Activated naive CD8-positive, alpha-beta T cell treated with anti-CD3 and anti-CD28 coated beads, Interleukin-2, amount 50 U/mL, for 24 hours (primary cell): ENCODE data around the gene MYO3B.

Experiments
- ATAC-seq: fragments of 150-1000 bp; cut with Tn5 transposase; one replicate; pipeline ENCODE4 v1.10.0; 2021
- DNase-seq: peaks from one replicate; pipeline ENCODE4 v3.0.0; 2021
- H3K27ac Mint-ChIP-seq: one replicate; pipeline ENCODE4 v1.8.0; 2021; ENCODE audit warnings: mild to moderate bottlenecking, mixed read lengths
- H3K27me3 Mint-ChIP-seq: one replicate; pipeline ENCODE4 v1.8.0; 2021; ENCODE audit warnings: mixed read lengths
- H3K36me3 Mint-ChIP-seq: one replicate; pipeline ENCODE4 v1.8.0; 2021; ENCODE audit warnings: low read depth, mixed read lengths
- H3K4me1 Mint-ChIP-seq: one replicate; pipeline ENCODE4 v1.8.0; 2021; ENCODE audit warnings: mixed read lengths
- H3K4me3 Mint-ChIP-seq: one replicate; pipeline ENCODE4 v1.8.0; 2021; ENCODE audit warnings: mild to moderate bottlenecking, moderate library complexity, mixed read lengths
- H3K9me3 Mint-ChIP-seq: one replicate; pipeline ENCODE4 v1.8.0; 2021; ENCODE audit warnings: mixed read lengths

The MYO3B gene

DNA sequence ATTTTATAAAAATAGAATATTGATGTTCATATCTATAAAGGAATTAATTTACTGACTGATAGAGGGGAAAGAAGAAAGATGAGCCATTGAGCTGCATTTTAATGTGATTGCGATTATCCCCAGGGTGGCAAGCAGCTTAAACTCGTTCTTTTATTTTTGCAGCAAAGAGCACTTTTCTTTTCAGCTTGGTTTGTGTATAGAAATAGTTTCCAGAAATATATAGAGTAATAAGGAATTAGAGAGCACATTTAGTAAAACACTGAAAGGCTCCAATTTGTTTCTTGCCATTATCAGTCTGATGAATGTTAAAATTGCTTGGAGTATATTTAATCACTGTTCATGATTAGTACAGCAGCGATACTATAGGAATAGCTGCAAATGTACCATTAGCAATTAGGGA is 119.5 kb downstream of the MYO3B start:
- H3K27ac Mint-ChIP-seq: no peak overlapping the region
- ATAC-seq (no peak), DNase-seq (no peak)
- H3K36me3 Mint-ChIP-seq: no peaks in the 10 kb centered on the region
- no peaks in the 10 kb centered on the region for H3K4me1 Mint-ChIP-seq
- no peak overlapping the region for H3K4me3 Mint-ChIP-seq
- peaks cover 5% of the 10 kb centered on the region for H3K9me3 Mint-ChIP-seq
- H3K27me3 Mint-ChIP-seq: peaks cover 12% of the 10 kb centered on the region

DNA sequence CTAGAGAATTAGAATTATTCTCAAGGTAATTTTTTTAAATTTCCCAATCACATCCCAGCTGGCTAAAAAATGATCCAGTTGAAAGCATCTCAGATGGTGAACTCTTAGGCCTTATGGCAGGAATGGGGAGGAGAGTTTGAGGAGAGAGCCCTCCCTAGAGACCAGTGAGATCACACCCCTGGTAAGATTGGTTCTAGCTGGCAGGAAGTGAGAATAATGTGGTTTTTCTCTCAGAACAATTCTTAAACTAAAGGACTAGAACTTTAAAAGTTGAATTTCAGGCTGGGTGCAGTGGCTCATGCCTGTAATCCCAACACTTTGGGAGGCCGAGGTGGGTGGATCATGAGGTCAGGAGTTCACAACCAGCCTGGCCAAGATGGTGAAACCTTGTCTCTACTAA is 120.2 kb downstream of the MYO3B start:
- no peak for ATAC-seq
- peaks cover 5% of the 10 kb centered on the region for H3K9me3 Mint-ChIP-seq
- no peaks in the 10 kb centered on the region for H3K4me1 Mint-ChIP-seq
- DNase-seq: no peak
- H3K27ac Mint-ChIP-seq: no peak overlapping the region
- no peaks in the 10 kb centered on the region for H3K36me3 Mint-ChIP-seq
- peaks cover 13% of the 10 kb centered on the region for H3K27me3 Mint-ChIP-seq
- H3K4me3 Mint-ChIP-seq: no peak overlapping the region

DNA sequence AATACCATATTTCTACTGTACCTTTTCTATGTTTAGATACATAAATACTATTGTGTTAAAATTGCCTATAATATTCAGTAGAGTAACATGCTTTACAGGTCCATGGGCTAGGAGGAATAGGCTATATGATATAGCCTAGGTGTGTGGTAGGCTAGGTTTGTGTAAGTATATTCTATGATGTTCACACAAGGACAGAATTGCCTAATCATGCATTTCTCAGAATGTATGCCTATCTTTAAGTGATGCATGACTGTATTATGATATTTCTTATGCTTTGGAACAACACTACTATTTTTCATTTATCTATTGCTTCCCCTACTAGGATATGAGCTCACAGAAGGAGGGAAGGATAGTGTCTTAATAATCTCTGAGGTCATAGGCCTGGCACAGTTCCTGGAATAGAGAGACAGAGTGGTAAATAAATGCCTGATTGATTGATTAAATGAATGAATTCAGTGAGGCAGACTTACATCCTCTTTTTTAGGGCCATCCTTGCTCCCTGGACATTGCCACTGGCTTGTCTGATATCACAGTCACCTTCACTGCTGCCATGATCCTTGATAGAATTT is 121.0 kb downstream of the MYO3B start:
- Mint-ChIP-seq H3K27ac (no peak overlapping the region), H3K27me3 (peaks cover 13% of the 10 kb centered on the region), H3K36me3 (no peaks in the 10 kb centered on the region), H3K4me3 (no peak overlapping the region), H3K4me1 (no peaks in the 10 kb centered on the region), H3K9me3 (peaks cover 5% of the 10 kb centered on the region)
- no peak for DNase-seq
- ATAC-seq: no peak

DNA sequence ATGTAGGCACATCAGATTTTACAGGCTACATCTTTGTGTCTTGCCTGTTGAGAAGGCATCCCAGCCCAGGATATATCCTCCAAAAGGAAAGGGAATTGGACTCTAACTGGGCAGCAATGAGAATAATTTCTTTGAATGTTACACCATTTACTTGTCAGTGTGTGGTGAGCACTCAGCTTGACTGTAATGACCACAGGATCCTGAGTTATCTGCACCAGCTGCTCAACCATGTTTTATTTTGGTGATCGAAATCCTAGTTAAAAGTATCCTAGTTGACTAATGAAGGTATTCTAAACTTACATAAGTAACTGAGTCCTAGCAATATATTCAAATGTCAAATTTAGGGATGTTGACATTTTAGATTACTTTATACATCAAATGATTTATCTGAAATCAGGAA is 123.0 kb downstream of the MYO3B start:
- no peaks in the 10 kb centered on the region for H3K4me1 Mint-ChIP-seq
- H3K27ac Mint-ChIP-seq: no peak overlapping the region
- H3K36me3 Mint-ChIP-seq: no peaks in the 10 kb centered on the region
- ATAC-seq (no peak), DNase-seq (no peak)
- peaks cover 3% of the 10 kb centered on the region for H3K9me3 Mint-ChIP-seq
- H3K4me3 Mint-ChIP-seq: no peak overlapping the region
- peaks cover 7% of the 10 kb centered on the region for H3K27me3 Mint-ChIP-seq

DNA sequence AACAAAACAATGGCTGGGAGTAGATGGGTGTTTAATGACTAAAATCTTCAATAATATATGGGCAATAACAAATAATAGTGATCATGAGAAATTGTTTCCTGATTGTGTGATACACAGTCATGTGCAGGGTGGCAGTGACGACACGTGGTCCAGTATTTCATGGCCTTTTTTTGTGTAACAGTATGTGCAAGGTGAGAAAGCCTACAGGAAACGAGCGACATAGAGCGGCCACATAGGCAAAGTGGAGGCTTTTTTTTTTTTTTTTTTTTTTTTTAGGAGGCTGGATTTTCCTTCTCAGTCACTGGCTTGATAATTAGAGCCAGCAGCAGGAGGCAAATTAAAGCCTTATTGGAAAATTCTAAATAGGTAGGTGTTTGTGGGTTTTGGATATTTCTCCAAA is 123.7 kb downstream of the MYO3B start:
- Mint-ChIP-seq H3K27me3 (peaks cover 10% of the 10 kb centered on the region), H3K4me1 (no peaks in the 10 kb centered on the region), H3K27ac (no peak overlapping the region), H3K36me3 (no peaks in the 10 kb centered on the region), H3K4me3 (no peak overlapping the region), H3K9me3 (no peaks in the 10 kb centered on the region)
- ATAC-seq (no peak), DNase-seq (no peak)

DNA sequence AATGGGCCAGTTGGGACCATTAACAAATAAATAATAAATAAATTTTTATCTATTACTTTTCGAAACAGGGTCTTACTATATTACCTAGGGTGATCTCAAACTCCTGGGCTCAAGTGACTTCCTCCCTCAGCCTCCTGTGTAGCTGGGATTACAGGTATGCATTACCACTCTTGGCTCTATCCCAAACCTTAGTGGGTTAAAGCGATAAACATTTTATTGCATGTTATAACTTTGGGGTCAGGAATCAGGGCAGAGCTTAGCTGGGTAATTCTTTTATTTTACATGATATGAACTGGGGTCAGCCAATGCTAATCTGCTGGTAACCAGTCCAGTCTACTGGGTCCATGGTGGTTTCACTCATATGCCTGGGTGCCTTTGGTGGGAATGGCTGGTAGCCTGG is 127.8 kb downstream of the MYO3B start:
- Mint-ChIP-seq H3K4me1 (no peaks in the 10 kb centered on the region), H3K4me3 (no peak overlapping the region), H3K9me3 (no peaks in the 10 kb centered on the region), H3K27ac (no peak overlapping the region), H3K36me3 (no peaks in the 10 kb centered on the region), H3K27me3 (peaks cover 12% of the 10 kb centered on the region)
- DNase-seq (no peak), ATAC-seq (no peak)

DNA sequence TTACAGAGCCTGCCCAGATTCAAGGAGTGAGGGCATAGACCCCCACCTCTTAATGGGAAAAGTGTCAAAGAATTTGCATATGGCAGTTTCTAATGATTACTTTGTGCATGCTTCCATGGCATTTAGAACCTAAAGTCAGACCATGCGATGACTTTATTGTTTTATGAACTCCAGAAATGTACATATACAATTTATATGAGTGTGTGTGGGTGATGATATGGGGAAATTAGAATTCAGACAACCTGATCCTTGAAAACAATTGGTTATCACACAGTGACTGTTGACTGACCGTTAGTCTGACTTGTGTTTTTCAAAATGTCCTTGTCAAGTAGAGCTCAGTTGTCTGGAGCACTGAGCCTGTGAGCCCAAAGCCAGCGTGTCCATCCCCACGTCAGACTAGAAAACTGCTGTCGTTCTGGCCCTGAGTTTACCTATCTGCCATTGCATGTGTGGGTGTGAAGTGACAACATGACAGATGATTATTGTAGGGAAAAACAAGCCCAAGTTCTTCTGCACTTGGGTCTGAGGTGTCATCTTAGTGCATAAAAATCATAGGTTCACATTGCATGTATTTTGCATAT is 128.4 kb downstream of the MYO3B start:
- Mint-ChIP-seq H3K36me3 (no peaks in the 10 kb centered on the region), H3K4me3 (no peak overlapping the region), H3K4me1 (no peaks in the 10 kb centered on the region), H3K27me3 (peaks cover 13% of the 10 kb centered on the region), H3K9me3 (no peaks in the 10 kb centered on the region), H3K27ac (no peak overlapping the region)
- no peak for DNase-seq
- no peak for ATAC-seq

DNA sequence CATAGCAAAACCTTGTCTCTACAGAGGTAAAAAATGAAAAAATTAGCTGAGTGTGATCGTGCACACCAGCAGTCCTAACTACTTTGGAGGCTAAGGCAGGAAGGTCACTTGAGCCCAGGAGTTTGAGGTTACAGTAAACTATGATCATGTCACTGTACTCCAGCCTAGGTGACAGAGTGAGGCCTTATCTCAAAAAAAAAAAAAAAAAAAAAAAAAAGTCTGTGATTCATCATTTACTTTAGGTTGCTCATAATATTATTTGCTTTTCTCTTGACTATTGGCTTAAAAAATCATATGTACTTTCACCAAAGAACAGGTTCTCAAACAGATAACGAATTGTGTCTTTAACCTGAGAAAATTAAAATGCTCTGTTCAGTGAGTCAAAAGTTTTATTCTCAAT is 129.1 kb downstream of the MYO3B start:
- no peaks in the 10 kb centered on the region for H3K36me3 Mint-ChIP-seq
- H3K4me1 Mint-ChIP-seq: no peaks in the 10 kb centered on the region
- ATAC-seq (no peak), DNase-seq (no peak)
- peaks cover 14% of the 10 kb centered on the region for H3K27me3 Mint-ChIP-seq
- H3K9me3 Mint-ChIP-seq: no peaks in the 10 kb centered on the region
- H3K4me3 Mint-ChIP-seq: no peak overlapping the region
- H3K27ac Mint-ChIP-seq: no peak overlapping the region

DNA sequence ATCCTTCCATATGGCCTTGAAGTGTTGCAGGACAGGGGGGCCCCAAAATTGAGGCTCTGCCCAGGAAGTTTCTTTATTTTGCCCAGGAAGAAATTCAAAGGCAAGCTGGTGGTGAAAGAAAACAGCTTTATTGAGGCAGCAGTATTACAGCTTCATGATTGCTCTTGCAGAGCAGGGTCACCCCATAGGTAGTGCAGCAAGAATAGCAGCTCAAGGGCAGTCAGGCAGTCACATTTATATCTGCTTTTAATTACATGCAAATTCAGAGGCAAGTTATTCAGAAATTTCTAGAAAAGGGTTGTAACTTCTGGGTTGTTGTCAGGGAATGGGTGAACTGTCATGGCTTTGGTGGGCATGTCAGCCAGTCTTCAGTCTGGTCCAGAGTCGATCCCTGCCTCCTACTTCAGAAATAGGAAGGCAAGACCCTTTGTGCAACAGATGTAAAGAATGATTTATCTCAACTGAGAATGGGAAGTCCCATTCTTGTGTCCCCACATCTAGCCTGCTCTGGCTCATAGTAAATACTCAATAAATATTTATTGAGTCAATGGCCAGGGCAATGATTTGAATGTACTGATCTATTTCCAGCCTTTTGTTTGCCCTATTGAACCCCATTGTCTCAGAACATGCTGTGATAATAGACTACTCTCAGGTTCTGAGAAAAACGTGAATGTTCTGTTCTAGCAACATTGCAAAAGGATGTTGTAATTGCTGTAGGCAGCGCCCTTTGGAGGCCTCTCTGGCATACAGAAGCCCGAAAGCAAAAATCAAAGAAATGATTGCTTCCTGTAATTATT is 129.8 kb downstream of the MYO3B start:
- ATAC-seq (no peak), DNase-seq (no peak)
- Mint-ChIP-seq H3K4me1 (no peaks in the 10 kb centered on the region), H3K27me3 (peaks cover 13% of the 10 kb centered on the region), H3K4me3 (no peak overlapping the region), H3K36me3 (no peaks in the 10 kb centered on the region), H3K27ac (no peak overlapping the region), H3K9me3 (no peaks in the 10 kb centered on the region)

DNA sequence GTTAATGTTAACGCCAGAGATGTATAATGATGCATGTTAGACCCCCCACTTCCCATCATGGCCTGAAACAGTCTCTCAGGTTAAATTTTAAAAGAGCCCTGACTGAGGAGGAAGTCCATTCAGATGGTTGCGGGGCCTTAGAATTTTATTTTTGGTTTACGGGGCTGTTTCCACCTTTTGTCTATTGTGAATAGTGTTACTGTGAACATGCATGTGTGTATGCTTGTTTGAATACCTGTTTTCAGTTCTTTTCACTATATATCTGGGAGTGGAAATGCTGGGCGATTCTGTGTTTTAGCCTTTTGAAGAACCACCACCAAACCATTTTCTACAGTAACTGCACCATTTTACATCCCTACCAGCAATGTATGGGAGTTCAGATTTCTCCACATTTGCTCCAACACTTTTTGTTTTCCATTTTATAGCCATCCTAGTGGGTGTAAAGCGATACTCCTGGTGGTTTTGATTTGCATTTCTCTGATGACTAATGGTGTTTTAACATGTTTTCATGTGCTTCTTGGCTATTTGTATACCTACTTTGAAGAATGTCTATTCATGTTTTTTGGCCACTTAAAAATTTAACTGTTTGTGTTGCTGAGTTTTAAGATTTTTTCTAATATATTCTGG is 133.0 kb downstream of the MYO3B start:
- Mint-ChIP-seq H3K27ac (no peak overlapping the region), H3K27me3 (peaks cover 21% of the 10 kb centered on the region), H3K4me3 (no peak overlapping the region), H3K36me3 (no peaks in the 10 kb centered on the region), H3K9me3 (no peaks in the 10 kb centered on the region), H3K4me1 (peaks cover 2% of the 10 kb centered on the region)
- DNase-seq: no peak
- no peak for ATAC-seq

DNA sequence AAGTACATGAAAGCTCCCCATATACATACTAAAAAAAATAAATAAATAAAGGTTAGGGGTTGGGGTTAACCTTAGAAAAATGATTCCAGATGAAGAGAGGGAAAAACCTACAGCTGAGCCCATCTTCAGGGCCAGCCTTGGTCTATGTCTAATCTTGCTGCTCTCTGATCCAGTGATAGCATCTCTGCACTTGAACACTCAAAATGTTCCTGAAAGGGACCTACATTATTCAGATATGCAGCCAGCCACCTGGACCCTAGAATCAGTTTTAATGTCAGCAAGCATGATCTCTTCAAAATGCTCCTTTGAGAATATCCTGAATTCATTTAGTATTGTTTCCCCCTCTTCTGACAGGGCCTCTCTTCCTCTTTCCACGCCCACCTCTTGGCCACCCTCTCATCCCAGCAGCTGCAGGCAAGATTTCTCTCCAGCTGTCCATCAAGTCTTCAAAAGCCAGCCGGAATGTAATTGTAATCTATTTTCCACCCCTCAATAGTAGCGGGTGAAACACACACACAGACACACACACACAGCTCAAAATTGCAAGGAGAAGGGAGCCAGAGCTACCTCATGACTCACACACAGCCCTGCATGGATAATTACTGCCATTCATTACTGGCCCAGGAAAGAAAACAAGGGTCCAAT is 135.5 kb downstream of the MYO3B start:
- no peak overlapping the region for H3K27ac Mint-ChIP-seq
- no peak for DNase-seq
- H3K27me3 Mint-ChIP-seq: peaks cover 16% of the 10 kb centered on the region
- H3K9me3 Mint-ChIP-seq: no peaks in the 10 kb centered on the region
- H3K36me3 Mint-ChIP-seq: no peaks in the 10 kb centered on the region
- no peak overlapping the region for H3K4me3 Mint-ChIP-seq
- ATAC-seq: no peak
- peaks cover 2% of the 10 kb centered on the region for H3K4me1 Mint-ChIP-seq

DNA sequence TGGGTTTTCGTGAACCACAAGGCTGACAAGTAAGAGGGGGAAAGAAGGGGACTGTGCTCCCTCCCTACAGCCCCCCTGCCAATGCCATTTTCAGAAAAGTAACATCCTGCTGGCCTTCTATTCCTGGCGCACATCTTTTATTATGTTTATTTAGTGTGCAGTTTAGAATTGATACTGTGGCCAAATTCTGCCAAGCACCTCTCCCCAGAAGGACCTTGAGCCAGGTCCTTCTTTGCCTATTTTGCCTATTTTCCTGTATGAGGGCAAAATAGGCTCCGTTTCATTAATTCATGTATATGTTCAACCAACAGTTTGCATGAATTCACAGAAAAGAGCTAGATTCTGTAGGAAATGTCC is 136.0 kb downstream of the MYO3B start:
- Mint-ChIP-seq H3K4me1 (peaks cover 2% of the 10 kb centered on the region), H3K36me3 (no peaks in the 10 kb centered on the region), H3K27me3 (peaks cover 14% of the 10 kb centered on the region), H3K27ac (no peak overlapping the region), H3K4me3 (no peak overlapping the region), H3K9me3 (no peaks in the 10 kb centered on the region)
- ATAC-seq: no peak
- DNase-seq: no peak

DNA sequence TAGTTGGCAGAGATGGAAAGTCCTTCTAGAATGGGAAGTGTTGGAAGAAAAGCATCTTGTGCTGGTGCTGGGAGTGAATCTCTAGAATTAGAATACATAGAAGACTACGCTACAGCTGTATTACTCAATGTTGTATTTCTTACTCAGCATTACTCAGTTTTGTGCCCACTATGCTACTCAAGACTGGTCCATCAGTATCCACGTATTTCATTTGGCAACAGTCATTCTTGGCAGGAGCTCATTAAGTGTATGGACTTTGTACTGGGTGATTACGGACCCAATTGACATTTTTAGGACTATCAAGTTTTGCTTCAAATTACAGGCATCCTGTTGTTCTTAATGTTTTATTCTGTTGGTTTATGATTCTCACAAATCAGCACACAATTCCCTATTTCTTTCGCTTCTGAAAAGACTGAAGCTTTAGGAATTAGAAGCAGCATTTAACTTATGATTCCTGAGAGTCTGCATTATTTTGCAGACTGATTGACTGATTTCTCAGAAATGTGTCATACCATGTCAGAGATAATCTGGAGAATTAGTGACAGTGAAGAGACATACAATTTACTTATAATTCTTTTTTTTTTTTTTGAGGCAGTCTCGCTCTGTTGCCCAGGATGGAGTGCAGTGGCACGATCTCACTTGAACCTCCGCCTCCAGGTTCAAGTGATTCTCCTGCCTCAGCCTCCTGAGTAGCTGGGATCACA is 136.9 kb downstream of the MYO3B start:
- no peak overlapping the region for H3K4me3 Mint-ChIP-seq
- peaks cover 2% of the 10 kb centered on the region for H3K4me1 Mint-ChIP-seq
- peaks cover 3% of the 10 kb centered on the region for H3K9me3 Mint-ChIP-seq
- no peaks in the 10 kb centered on the region for H3K36me3 Mint-ChIP-seq
- H3K27ac Mint-ChIP-seq: no peak overlapping the region
- ATAC-seq (no peak), DNase-seq (no peak)
- peaks cover 15% of the 10 kb centered on the region for H3K27me3 Mint-ChIP-seq

DNA sequence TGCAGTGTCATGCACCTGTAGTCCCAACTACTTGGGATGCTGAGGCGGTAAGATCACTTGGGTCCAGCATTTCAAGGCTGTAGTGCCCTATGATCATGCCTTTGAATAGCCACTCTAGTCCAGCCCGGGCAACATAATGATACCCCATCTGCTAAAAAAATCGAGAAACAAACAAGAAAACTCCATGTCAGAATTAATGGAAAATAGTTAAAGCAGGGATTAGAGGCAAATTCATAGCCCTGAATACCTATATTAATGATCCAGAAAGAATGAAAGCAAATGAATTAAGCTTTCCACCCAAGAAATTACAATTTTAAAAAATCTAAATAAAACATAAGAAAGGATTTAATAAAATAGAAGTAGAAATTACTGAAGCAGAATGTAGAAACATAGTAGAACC is 143.0 kb downstream of the MYO3B start:
- ATAC-seq (no peak), DNase-seq (no peak)
- Mint-ChIP-seq H3K27me3 (peaks cover 10% of the 10 kb centered on the region), H3K27ac (no peak overlapping the region), H3K4me3 (no peak overlapping the region), H3K36me3 (no peaks in the 10 kb centered on the region), H3K4me1 (no peaks in the 10 kb centered on the region), H3K9me3 (peaks cover 7% of the 10 kb centered on the region)
